Measurements from ENCODE around the gene LRRC4C.

Gene LRRC4C

DNA sequence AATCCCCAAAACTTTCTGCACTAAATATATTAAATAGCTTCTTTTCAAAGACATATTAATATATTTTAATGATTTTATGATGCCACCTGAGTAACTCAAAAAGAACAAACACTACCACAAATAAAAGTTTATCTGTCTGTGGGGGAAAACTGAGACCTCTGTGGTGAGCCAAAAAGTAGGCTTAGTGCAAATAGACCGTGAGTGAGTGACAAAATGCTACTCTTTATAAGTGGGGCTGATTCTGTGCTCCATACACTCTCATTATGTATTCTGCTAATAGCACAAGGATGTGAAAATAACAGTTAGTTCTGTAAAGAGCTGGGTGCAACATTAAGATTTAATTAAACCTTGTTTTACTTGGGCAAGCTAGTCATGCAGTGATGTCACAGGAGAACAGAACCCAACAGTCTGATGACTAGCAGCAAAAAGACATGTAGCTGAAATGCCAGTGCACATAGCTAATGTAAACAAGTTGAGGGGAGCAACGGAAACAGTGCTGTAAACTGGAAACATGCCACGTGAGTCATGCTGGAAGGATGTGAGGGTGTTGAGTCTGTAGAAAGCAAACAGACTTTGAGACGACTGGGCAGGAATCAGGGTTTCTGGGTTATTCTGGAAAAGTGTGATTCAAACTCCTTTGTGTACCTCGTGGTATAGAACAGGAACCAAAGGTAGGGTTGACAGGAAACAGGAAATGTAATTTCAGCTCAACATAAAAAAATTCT lies 1130.4 kb downstream of the LRRC4C start:
- no peak for DNase-seq

DNA sequence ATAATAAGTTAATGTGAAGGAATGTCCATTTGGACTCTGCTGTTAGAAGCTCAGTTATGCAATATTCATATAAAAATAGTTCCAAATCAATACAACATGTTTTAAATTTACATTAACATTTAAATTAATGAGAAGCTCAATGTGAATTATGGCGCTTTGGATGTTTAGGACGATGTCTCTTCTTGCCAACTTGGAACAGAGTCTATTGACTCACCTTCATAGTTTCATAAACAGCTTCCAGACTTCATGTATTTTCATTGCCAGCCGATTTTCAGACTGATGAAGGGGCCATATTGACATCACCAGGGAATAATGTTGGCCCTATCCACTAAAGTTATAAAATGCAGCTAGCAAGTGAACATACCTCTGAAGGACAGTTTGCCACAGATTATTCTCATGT lies 1136.2 kb downstream of the LRRC4C start:
- DNase-seq, result no peak

DNA sequence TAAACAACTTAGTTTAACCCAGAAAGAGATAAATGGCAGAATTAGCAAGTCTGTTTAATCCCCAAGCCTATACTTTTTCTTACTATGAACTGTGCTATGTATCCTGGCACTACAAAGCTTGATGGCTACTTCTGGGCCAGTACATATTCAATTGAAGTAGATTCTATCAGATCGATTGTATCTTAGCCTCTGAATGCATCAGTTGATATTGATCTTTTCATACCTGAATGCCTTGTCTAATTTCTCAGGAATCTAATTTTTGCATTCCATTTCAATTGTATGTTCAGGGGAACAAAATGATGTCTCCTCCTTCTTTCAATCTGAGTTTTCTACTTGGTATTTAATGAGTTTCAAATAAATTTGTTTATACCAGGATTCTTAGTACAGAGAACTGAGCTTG lies 1137.9 kb downstream of the LRRC4C start:
- DNase-seq, result no peak

DNA sequence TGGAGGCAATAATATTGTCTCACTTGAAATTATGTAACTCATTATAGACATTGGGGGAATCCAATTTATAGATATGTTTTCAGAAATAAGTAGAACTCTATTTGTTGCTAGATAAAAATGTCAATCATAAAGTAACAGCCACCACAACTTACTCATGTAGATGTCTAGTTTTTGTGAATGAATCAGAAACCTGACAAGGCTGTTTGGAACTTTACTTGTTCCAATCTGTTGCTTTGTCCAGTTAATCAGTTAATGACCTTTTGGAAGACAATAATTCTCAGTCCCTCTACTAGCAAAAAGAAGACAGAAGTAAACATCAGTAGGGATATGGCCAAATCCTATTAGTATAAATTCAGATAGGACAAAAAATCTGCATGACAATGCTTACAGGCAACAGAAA lies 1143.3 kb downstream of the LRRC4C start:
- DNase-seq, result no peak

DNA sequence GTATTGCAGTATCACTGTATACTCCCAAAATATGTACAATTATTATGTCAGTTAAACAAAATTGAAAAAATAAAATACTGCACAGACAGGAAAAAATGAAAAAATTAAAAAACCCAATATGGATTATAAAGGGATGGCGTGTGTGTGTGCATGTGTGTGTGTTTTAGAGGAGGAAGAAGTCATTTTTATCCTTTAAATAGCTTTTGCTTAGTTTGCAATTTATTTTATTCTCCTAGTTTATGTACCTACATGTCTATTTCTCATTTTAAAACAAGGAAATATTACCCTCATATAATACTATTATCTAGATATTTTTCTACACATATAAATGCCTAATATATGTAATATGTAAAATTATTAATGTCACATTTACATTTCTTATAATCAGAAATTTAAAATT lies 1144.3 kb downstream of the LRRC4C start:
- DNase-seq, result no peak

DNA sequence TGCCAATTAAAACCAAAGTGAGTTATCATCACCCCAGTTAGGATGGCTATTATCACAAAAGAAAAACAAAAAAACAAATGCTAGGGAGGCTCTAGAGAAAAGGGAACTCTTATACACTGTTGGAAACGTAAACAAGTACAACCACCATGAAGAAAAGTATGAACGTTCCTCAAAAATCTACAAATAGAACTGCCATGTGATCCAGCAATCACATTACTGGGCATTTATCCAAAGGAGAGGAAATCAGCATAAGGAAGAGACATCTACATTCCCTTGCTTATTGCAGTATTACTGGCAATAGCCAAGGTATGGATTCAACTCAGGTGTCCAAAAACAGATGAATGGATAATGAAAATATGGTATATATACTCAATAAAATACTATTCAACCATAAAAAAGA lies 1145.1 kb downstream of the LRRC4C start:
- DNase-seq, result no peak

DNA sequence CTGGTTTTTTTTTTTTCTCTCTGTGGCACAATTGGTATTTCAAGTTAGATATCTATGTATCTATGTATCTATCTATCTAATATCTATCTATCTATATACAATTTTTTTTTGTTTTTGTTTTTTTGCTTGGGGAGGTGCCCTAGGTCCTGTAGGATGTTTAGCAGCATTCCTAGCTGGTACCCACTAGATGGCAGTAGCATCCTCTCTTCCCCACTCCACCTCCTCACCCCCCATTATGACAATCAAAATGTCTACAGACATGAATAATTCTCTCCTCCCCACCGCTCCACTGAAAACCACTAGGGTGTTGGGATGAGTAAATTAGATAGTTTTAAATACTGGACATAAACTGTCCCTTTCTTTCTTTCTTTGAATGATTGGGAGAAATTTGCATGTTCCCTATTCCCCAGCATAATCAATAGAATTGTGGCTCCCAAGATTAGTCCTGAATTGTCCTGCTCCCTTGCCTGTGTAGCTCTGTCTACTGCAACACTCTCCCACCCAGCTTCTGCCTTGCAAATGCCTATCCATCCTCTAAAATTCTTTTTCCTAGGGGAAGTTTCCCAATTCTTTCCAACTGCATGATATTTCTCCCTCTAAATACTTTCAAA lies 1152.4 kb downstream of the LRRC4C start:
- peak in 1 of 2 experiments; percentile 2 for DNase-seq

DNA sequence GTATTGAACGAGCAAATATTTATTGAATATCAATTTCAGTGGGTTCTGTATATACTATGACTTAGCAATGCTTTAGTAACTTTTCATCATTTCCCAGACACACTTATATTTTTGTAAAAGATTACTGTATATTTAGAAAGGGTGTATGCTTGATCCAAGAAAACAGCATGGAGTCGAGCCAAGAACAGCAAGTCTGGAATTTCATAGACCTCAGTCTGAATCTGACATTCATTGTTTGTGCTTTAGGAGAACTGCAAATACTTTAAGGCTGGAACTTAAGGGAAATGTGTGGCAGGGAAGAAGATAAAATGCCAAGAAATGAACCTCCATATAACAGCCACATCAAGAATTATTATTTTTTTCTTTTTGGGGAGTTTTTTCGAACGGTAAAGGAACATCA lies 1156.8 kb downstream of the LRRC4C start:
- DNase-seq, result no peak

DNA sequence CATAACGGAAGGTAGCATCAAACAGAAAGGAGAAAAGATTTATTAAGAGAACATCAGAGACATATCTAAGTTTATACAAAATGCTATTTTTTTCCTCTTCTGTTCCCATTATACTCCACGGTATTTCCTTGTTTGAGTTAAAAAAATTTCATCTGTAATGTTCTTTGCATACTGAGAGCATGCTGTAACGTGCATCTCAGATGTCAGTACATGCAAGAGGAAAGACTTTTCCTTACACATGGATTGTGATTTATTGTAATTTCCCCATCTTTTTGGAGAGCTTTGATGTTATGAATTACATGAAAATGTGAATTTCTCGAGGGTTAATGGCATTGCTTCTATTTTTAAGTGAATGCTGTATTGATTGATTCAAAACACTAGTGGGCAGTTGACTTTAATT lies 1164.0 kb downstream of the LRRC4C start:
- no peak for DNase-seq

DNA sequence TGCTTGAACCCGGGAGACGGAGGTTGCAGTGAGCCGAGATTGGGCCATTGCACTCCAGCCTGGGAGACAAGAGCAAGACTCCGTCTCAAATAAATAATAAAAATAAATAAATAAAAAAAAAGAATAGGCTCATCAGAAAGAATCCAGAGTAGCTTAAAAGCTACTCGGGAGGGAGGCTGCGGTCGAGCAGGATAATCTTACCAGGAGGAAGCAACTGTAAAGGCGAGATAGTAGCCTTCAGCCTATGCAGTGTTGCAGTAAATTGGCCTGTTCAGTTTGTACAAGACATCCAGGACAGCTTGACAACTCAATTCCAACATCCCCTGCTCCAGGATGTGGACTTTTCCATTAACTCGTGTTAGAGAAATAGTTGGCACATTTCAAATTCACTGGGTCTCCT lies 1164.7 kb downstream of the LRRC4C start:
- DNase-seq, result no peak

DNA sequence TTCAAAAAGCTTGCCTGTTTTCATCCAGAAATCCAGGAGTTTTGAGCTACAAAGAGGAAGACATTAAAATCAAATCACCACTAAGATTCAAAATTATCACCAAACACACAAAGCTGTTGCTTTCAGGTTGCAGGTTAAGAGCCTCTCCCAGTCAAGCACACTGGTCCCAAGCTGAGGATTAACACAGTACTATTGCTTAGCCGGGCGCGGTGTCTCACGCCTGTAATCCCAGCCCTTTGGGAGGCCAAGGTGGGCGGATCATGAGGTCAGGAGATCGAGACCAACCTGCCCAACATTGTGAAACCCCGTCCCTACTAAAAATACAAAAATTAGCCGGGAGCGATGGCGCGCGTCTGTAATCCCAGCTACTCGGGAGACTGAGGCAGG lies 1165.1 kb downstream of the LRRC4C start:
- no peak for DNase-seq

DNA sequence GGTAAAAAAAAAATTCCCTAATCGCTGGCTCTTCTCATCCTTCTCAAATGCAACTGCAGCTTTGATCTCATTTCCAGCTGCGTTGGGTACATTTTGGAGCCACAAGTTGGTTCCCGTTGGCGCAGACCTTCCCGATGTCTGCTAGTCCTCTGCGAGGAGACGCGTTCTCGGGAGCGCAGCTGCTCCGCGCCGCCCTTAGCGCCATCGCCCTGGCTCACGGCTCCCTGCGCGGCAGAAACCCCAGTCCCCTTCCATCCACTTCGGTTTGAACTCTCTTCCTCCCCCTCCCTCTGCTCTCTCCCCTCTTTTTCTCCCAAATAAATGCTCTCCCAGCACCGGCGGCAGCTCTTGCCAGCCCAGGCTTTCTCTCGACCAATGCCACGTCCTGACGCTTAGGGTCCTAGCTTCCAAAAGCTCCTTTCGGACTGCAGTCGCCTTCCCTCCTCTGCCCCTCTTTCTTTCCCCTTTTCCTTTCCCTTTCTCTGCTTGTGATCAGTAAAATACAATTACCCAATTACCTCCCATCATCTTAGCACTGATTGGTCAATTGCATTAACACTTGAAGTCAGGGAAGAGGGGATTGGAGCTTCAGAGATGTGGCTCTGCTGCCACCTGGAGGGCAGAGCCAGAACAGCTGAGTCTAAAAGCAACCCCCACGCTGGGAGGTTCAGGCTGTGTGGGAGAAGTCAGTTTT lies 1165.7 kb downstream of the LRRC4C start:
- peak; percentile 27 to 69 for DNase-seq

DNA sequence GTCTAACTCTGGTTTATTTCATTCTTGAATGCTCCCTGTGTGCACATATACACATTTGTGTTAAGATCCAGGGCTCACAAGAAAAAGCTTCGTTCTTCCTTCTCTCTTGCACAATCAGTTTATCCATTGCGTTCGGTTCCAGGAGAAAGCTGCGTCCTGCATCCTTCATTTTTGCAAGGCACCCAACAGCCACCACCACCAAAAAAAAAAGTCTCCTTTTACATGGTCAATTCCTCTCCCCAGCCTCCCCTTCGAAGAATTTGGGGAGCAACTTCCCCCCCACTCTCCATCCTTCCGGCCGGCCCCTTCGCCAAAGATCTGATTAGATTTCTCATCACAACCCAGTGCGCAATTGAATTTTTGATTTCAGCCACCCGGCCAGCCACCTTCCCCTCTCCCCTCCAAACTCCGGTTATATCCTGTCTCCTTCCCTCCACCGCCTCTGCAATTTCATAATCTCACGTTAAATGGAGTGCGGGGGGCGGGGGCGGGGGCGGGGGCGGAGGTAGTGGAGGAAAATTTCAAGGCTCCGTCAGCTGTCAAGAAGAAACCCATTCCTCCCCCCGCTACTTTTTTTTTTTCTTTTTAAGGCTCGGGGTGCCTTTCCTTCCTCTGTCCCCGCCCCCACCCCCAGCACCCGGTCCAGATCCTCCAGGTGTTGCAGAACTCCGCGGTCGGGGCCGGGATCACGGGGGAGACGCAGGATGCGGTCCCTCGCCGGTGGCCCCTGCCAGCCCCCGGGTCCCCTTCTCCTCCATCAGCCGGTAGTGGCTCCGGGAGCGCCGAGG lies 1166.5 kb downstream of the LRRC4C start:
- no peak for DNase-seq

DNA sequence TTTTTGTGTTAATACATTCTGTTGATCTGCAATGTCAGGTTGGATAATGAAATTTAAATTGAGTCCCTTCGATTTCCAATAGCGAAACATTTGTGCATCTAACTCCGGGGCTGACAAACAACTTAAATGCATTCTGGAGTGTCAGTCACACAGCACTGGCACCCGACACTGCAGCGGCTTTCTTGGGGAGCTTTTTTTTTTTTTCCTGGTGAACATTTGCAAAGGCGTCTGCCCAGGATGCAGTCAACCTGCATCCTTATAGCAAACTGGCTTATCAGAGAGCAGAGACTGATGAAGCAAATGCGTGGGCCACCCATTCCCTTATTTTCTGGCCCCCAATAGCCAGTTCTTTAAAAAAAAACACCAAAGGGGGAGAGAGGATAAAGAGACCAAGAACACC lies 1167.7 kb downstream of the LRRC4C start:
- DNase-seq, result no peak

DNA sequence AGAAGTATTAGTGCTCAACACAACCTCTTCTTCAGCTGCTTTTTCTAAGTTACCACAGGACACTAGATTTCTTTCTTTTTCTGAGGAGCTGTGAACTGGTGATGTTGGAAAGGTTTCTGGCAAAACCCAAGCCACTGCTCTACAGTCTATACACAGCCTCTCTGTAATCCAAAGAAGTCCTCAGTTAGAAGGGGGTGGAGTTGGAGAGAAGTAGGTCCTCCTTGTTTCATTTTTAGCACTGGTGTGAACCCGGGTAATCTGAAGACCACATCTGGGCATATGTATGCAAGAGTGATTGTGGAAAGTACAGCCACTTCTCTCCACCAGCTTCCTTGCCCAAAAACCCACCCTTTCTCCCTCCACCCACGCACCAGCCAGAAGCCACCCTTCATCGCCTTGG lies 1168.1 kb downstream of the LRRC4C start:
- DNase-seq, result no peak

DNA sequence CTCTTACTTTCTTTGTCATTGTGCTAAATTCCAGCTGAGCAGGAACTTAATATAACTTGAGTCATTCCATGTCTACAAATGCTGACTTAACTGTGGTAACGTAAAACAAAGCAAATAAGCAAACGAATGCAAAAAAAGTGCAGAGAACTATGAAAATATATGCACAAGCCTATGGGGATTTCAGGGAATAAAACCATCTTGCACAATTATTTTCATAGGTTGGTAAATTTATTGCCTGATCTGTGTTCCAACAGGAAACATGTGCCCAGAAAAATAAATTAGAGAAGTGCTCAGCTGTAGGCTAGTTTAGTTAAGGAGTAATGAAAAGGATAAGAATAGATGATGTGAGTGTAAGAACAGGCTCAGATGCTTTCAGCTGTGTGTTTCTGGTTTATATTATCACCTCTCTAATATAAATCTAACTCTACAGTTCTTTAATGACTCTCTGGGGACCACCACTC lies 1169.3 kb downstream of the LRRC4C start:
- no peak for DNase-seq

DNA sequence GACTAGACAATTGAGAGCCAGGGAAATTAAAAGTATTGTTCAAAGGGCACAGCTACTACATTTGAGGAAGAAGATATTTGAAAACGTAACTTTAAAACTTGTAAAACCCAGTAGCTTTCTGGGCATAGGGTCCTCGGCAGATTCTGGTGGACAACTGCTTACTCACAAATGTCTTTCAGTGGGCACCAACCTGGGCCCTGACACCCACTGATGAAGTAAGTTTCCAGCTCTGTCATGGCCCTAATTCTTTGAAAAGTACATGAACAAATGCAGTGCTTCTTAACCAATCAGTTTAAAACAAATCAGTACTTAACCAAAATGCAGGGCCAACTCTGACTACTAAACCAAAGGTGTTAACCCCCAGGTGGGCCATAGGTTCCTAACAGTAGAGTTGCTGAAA lies 1170.1 kb downstream of the LRRC4C start:
- no peak for DNase-seq

DNA sequence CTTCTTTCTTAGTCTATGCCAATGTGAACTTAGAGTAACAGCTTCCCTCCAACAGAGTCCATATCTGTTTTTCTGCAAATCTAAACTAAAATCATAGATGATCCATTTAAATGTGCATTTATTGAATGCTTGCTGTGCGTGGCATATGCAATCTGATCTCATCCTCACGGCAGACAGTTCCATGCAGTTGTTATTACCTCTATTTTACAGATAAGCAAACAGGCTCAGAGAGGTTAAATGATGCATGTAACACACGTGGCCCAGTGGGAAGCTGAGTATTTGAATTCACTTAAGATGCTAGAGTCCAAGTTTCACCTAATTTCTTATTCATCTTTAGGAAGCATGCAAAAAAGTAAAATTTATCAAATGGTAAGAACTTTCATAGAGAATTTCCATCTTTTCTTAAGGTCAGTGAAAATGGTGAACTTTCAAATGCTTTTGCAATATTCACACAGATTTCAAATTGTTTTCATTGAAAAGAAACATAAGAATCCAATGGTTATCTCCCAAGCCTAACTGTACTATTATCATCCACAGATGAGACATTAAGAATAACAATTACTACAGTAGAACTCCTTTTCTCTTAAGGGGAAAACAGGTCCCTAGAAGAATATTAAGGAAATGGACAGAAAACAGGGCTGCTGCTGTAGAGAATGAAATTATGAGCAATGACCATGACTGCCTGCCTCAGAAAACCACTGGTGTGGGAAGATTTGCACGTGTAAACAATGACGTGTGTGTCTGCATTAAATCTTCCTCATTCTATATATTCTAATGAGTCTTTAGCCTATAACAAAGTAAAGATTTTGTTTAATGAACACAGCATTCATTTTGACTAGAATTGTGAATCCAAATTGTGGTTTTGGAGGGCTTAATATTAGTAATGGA lies 1171.3 kb downstream of the LRRC4C start:
- DNase-seq, result no peak

DNA sequence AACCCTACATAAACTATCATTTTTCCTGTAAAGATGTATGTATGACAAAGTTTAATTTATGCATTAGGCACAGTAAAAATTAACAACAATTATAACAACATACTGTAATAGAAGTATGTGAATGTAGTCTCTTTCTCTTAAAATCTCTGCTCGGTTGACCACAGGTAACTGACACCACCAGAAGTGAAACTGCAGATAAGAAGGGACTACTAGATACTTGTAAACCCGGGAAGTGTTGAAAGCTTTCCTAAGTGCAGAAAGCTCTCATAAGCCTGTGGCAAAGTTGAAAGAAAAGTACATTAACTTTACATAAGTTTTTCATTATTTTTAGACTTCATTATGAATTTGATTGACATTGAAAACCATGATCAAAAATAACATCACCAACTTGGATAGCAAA lies 1173.3 kb downstream of the LRRC4C start:
- no peak for DNase-seq

DNA sequence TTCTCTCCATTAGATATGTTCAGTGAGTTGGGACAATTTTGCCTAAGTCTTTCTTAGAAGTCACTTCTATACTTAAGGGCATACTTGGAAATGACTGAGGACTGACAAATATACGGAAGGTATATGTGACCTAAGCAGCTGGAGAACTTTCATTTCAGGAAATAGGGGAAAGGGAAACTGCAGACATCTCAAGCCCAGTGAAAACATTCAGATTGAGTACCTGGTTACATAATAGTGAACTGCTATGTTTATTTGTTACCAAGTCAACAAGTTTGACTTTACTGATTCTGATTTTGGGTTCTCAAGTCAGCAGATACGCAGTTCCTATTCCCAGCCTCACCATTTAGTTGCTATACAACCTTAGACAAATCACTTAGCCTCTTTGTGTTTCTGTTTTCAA lies 1173.9 kb downstream of the LRRC4C start:
- DNase-seq, result no peak

DNA sequence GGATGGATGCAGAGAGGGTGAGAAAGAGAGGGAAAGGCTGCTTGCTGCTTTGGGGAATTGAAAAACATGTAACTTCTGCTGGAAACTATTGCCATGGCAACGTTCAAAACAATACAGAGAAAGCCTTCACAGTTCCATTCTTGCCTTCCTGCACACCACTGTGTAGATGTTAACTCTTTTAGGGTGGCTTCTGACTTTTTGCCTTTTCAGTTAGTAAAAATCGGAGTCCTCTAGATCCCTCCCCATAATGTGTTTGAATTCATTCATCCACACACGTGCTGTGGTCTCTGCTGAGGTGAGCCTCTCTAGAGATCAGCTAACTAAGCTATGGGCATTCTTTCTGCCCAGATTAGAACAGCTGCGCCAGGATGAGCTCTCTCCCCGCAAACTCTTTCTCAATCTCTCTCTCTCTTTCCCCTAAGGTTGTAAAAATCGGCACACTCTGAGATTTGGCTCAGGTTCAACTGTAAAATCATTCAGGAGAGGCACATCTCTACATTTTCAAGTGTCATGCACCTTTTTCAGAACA lies 1178.3 kb downstream of the LRRC4C start:
- no peak for DNase-seq

All from NCI-H524 (cell line).